GM12878 (cell line): ENCODE measurements around the gene HSBP1L1. TPM values are rescaled to one million over a fixed set of nuclear protein-coding genes. Genes with fewer than 3 reads are reported as not detected.

Experiments
- ATAC-seq: fragments of 200-7000 bp; cut with Tn5 transposase; 3 replicates; pipeline ENCODE4 v1.9.1; 2020; ENCODE audit warnings: mild to moderate bottlenecking, moderate library complexity
- BruUV-seq: library from RNA; stranded (reverse); fragments of 400-500 nt; replicated peaks from 2 replicates; lab custom pipeline; 2021; lab: Mats Ljungman, UMichigan
- CTCF ChIA-PET: fragments of 300-600 bp; sonication (Branson Sonifier 250); formaldehyde crosslinking; extraction: SDS; loops from one replicate; lab custom pipeline; 2021; ENCODE audit warnings: inconsistent platforms; lab: Yijun Ruan, JAX
- POLR2A ChIA-PET: fragments of 350-600 bp; formaldehyde crosslinking; extraction: SDS; loops from one replicate; lab custom pipeline; 2021; ENCODE audit warnings: inconsistent platforms; lab: Charles Lee
- RAD21 ChIA-PET: fragments of 300-600 bp; sonication (Branson Sonifier 250); formaldehyde crosslinking; loops from one replicate; lab custom pipeline; 2023; ENCODE audit warnings: antibody characterized with exemption; ENCODE audit not compliant: unreplicated experiment; lab: Charles Lee
- SMC1A ChIA-PET: fragments of 300-600 bp; sonication (Branson Sonifier 250); formaldehyde crosslinking; loops from one replicate; lab custom pipeline; 2023; ENCODE audit not compliant: unreplicated experiment, uncharacterized antibody; lab: Charles Lee
- DNase-seq: peaks from one replicate; pipeline ENCODE4 v3.0.0-alpha.2; 2011; ENCODE audit warnings: low read depth, low spot score
- FAIRE-seq: peaks from 3 replicates; lab custom pipeline; 2011; peaks lifted over from hg19 to GRCh38; lab: Jason Lieb, UNC
- H2AFZ ChIP-seq: 2 replicates; pipeline ENCODE4 v1.6.0; 2011; ENCODE audit warnings: low read depth, low read length, control low read depth; ENCODE audit not compliant: control insufficient read depth
- H3K27ac ChIP-seq: 2 replicates; pipeline ENCODE4 v1.5.1; 2011; ENCODE audit warnings: control low read depth; ENCODE audit not compliant: control insufficient read depth, insufficient read depth
- H3K27me3 ChIP-seq, 2 experiments: replicated peaks in 1 of 2; 2 replicates each; pipeline versions ENCODE4 v1.6.0 to v1.6.1; 2011; ENCODE audit warnings: low read length in 1 of 2; ENCODE audit not compliant: control insufficient read depth in 2 of 2, insufficient read depth in 2 of 2
- H3K36me3 ChIP-seq, 2 experiments: 2 replicates each; pipeline ENCODE4 v1.5.1; 2011; ENCODE audit warnings: low read length in 1 of 2; ENCODE audit not compliant: control insufficient read depth in 2 of 2, insufficient read depth in 2 of 2
- H3K4me1 ChIP-seq: 2 replicates; pipeline ENCODE4 v1.6.1; 2011; ENCODE audit warnings: mild to moderate bottlenecking, low read length, moderate library complexity, mixed read lengths; ENCODE audit not compliant: control insufficient read depth, insufficient read depth
- H3K4me2 ChIP-seq: 2 replicates; pipeline ENCODE4 v1.6.0; 2011; ENCODE audit warnings: control low read depth; ENCODE audit not compliant: control insufficient read depth, insufficient read depth
- H3K4me3 ChIP-seq: fragments of 200-600 bp; sonication (generic); 2 replicates; pipeline ENCODE4 v1.5.1; 2016
- H3K79me2 ChIP-seq: 2 replicates; pipeline ENCODE4 v1.6.0; 2011; ENCODE audit warnings: low read length; ENCODE audit not compliant: control insufficient read depth, insufficient read depth
- H3K9ac ChIP-seq: 2 replicates; pipeline ENCODE4 v1.8.0; 2011; ENCODE audit warnings: low read length, control low read depth, mixed read lengths; ENCODE audit not compliant: control insufficient read depth, insufficient read depth
- H3K9me3 ChIP-seq: replicated peaks from 3 replicates; pipeline ENCODE4 v1.5.1; 2011; ENCODE audit warnings: mild to moderate bottlenecking, low read length; ENCODE audit not compliant: control insufficient read depth, insufficient read depth
- H4K20me1 ChIP-seq: 2 replicates; pipeline ENCODE4 v1.6.0; 2011; ENCODE audit not compliant: control insufficient read depth, insufficient read depth
- BACH1 ChIP-seq: fragments of 450-650 bp; IDR thresholded peaks from 2 replicates; pipeline ENCODE4 v1.6.1; 2017; ENCODE audit warnings: mild to moderate bottlenecking, borderline replicate concordance
- CBX3 ChIP-seq: fragments of 200-600 bp; sonication (generic); IDR thresholded peaks from 2 replicates; pipeline ENCODE4 v1.6.1; 2016; ENCODE audit warnings: low read depth, borderline replicate concordance
- CREM ChIP-seq: IDR thresholded peaks from 2 replicates; pipeline ENCODE4 v1.6.1; 2014; ENCODE audit warnings: antibody characterized with exemption, low read depth
- IRF4 ChIP-seq: IDR thresholded peaks from 2 replicates; pipeline ENCODE4 v1.6.1; 2011; ENCODE audit warnings: low read depth, low read length
- NFXL1 ChIP-seq: fragments of 450-650 bp; IDR thresholded peaks from 2 replicates; pipeline ENCODE4 v1.6.1; 2017; ENCODE audit warnings: antibody characterized with exemption, mild to moderate bottlenecking, borderline replicate concordance
- NFYA ChIP-seq: IDR thresholded peaks from 2 replicates; pipeline ENCODE4 v1.6.1; 2011; ENCODE audit warnings: low read depth, mild to moderate bottlenecking, low read length, improper control_type of control experiment, borderline replicate concordance
- NR2C1 ChIP-seq: fragments of 450-650 bp; IDR thresholded peaks from 2 replicates; pipeline ENCODE4 v1.6.1; 2017; ENCODE audit warnings: antibody characterized with exemption, mild to moderate bottlenecking, moderate library complexity
- POU2F2 ChIP-seq: IDR thresholded peaks from 3 replicates; pipeline ENCODE4 v1.6.1; 2011; ENCODE audit warnings: low read depth, mild to moderate bottlenecking, low read length, borderline replicate concordance
- RB1 ChIP-seq: fragments of 450-650 bp; formaldehyde crosslinking; IDR thresholded peaks from 2 replicates; pipeline ENCODE4 v1.6.1; 2017; ENCODE audit warnings: mild to moderate bottlenecking, borderline replicate concordance
- TAF1 ChIP-seq: IDR thresholded peaks from 2 replicates; pipeline ENCODE4 v1.6.1; 2011; ENCODE audit warnings: mild to moderate bottlenecking, low read depth, low read length, borderline replicate concordance
- TARDBP ChIP-seq: IDR thresholded peaks from 2 replicates; pipeline ENCODE4 v1.6.1; 2016; ENCODE audit warnings: borderline replicate concordance
- TBL1XR1 ChIP-seq: IDR thresholded peaks from 2 replicates; pipeline ENCODE4 v1.6.1; 2012; ENCODE audit warnings: low read depth, low read length, improper control_type of control experiment
- TCF12 ChIP-seq: IDR thresholded peaks from 2 replicates; pipeline ENCODE4 v1.6.1; 2011; ENCODE audit warnings: low read depth, mild to moderate bottlenecking, low read length
- WGBS: methylation state at CpG from one replicate; pipeline ENCODE4 v1.1.6; 2016; ENCODE audit warnings: low lambda C conversion rate; ENCODE audit not compliant: insufficient replicate concordance, insufficient coverage; ENCODE audit errors: missing lambda C conversion rate; 5-methylcytosine and 5-hydroxymethylcytosine counted together
- in situ Hi-C: fragments of 300-500 bp; cut with MboI; formaldehyde crosslinking; loops from 9 replicates; pipeline ENCODE4 v1.14.3; 2018; ENCODE audit warnings: mixed read lengths
- intact Hi-C: fragments of 100-400 bp; cut with micrococcal nuclease; formaldehyde crosslinking; loops from one replicate; pipeline ENCODE4 v1.14.2; 2022; ENCODE audit not compliant: unreplicated experiment
- polyA plus RNA-seq, 11 experiments: library from polyadenylated mRNA; depleted of rRNA in 4 of 11; unstranded in 6 of 11; stranded (reverse) in 5 of 11; fragments of >200 nt; fragmentation: Nextera tagmentation in 4 of 11; fragmentation: Illumina TruSeq in 1 of 11; extraction: Ambion mirVana in 4 of 11; extraction: Trizol in 1 of 11; gene quantifications; 1 replicate in 1 of 11; 2 replicates in 10 of 11; pipeline versions ENCODE4 v1.2.1 to v1.2.3, GENCODE V29; 2011 to 2016; ENCODE audit warnings: inconsistent platforms in 2 of 11, missing spikeins in 2 of 11, low read depth in 1 of 11
- total RNA-seq, 4 experiments: library from RNA; depleted of rRNA in 3 of 4; stranded (reverse); fragments of >200 nt in 3 of 4; fragmentation: Illumina TruSeq in 1 of 4; extraction: Trizol in 1 of 4; gene quantifications; 2 replicates each; pipeline versions ENCODE4 v1.2.1 to v1.2.3, GENCODE V29; 2013 to 2021
- TF ChIP-seq, protein P1 (sequence below): IDR thresholded peaks from 2 replicates; pipeline ENCODE4 v1.6.1; 2011; ENCODE audit warnings: borderline replicate concordance, low read depth, mild to moderate bottlenecking, moderate library complexity, low read length; ENCODE audit not compliant: insufficient read depth, poor library complexity, severe bottlenecking
- TF ChIP-seq, protein P2 (sequence below): fragments of 450-650 bp; IDR thresholded peaks from 2 replicates; pipeline ENCODE4 v1.6.1; 2014; ENCODE audit warnings: mild to moderate bottlenecking
- TF ChIP-seq, protein P3 (sequence below): IDR thresholded peaks from 2 replicates; pipeline ENCODE4 v1.6.1; 2012; ENCODE audit warnings: mild to moderate bottlenecking, low read depth, low read length

The HSBP1L1 gene
- total and polyA plus RNA-seq, 10 of the 15 experiments (the other 5 are each of a cell fraction or from before 2014, with no cell fraction given), result 0.97 to 14.0 (median 6.9) TPM; not detected in 1

DNA sequence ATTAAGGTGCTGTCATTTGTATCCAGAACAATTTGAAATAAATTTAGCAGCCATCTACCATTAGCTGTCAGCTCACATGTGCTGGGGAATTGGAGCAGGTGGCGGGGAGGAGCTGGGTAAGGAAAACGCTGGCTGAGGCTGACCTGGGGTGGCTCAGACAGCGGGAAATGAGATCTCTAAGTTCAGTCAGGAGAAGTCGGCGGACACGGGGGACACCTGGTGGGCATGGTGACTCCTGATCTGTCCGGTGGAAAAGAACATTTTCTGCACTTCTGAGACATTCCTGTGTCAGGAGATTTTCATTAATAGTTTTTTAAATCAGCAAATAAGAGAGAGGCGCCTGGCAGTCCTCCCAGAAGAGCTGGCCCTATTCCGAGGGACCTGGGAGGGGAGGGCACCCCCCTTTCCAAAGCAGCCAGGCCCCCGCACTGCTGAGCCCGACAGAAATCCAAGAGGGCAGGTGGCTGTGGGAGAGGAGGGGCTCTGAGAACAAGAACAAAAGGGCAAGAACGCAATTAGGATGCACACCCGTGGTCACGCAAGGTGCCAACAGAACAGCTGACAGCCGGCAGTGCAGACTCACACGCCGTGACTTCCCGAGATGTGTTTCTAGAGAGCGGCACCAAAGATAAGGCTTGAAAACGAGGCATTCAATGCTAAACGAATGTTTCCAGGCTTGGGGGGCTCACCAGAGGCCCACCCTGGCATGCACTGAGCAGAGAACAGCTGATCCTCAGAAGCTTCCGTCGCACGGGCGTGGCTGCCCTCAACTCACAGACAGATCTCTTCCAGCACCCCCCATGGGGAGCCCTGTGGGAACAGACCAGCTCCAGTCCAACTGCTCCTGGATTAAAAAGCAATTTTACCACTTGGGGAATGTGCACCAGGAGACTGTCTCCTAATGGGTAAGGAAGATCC is 39.4 kb upstream of the HSBP1L1 start (continued):
- TF ChIP-seq, protein P1, sequence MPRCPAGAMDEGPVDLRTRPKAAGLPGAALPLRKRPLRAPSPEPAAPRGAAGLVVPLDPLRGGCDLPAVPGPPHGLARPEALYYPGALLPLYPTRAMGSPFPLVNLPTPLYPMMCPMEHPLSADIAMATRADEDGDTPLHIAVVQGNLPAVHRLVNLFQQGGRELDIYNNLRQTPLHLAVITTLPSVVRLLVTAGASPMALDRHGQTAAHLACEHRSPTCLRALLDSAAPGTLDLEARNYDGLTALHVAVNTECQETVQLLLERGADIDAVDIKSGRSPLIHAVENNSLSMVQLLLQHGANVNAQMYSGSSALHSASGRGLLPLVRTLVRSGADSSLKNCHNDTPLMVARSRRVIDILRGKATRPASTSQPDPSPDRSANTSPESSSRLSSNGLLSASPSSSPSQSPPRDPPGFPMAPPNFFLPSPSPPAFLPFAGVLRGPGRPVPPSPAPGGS, result no peak

DNA sequence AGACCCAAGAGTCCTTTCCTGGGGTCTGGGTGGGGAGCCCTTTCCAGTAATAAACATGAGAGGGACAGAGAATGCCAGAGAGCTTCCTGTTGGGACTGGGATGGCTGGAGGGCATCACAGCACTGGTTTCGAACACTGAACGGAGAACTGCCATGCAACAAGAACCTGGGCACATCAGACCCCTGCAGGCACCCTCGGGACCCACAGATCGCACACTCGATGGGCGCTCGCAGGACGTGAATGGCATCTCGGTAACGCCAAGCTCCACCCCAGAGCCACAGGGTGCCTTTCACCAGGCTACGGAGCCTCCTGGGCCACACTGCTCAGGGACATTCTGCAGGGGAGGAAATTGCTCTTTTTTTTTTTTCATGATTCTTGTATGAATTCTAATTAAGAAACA is 38.1 kb upstream of the HSBP1L1 start:
- peaks cover 3% of the 10 kb centered on the region for H3K79me2 ChIP-seq
- ChIA-PET SMC1A (no interaction called here), POLR2A (no interaction called here), CTCF (no interaction called here), RAD21 (no interaction called here)
- no peak for DNase-seq
- no peaks in the 10 kb centered on the region for H3K4me1 ChIP-seq
- no peaks in the 10 kb centered on the region for H3K27me3 ChIP-seq
- H4K20me1 ChIP-seq, result no peaks in the 10 kb centered on the region
- no peak overlapping the region for H2AFZ ChIP-seq
- intact Hi-C loops (no loop called here), in situ Hi-C loops (no loop called here)
- no peak for FAIRE-seq
- H3K9me3 ChIP-seq, result peaks cover 24% of the 10 kb centered on the region
- H3K4me2 ChIP-seq, result no peak overlapping the region
- no peak overlapping the region for H3K4me3 ChIP-seq
- no peak for ATAC-seq
- WGBS, result 93% methylated on average over 11 of the region's 11 CpGs
- peaks cover 7 to 12% of the 10 kb centered on the region in 2 experiments for H3K36me3 ChIP-seq
- no peak overlapping the region for H3K27ac ChIP-seq
- no peak overlapping the region for H3K9ac ChIP-seq
- TF ChIP-seq CBX3 (no peak), TARDBP (no peak), BACH1 (no peak), NR2C1 (no peak), POU2F2 (no peak), NFXL1 (no peak), TBL1XR1 (no peak), CREM (no peak), TAF1 (no peak), TCF12 (no peak), IRF4 (no peak), NFYA (no peak), RB1 (no peak)
- TF ChIP-seq, protein P2, sequence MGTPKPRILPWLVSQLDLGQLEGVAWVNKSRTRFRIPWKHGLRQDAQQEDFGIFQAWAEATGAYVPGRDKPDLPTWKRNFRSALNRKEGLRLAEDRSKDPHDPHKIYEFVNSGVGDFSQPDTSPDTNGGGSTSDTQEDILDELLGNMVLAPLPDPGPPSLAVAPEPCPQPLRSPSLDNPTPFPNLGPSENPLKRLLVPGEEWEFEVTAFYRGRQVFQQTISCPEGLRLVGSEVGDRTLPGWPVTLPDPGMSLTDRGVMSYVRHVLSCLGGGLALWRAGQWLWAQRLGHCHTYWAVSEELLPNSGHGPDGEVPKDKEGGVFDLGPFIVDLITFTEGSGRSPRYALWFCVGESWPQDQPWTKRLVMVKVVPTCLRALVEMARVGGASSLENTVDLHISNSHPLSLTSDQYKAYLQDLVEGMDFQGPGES, result no peak
- TF ChIP-seq, protein P3, sequence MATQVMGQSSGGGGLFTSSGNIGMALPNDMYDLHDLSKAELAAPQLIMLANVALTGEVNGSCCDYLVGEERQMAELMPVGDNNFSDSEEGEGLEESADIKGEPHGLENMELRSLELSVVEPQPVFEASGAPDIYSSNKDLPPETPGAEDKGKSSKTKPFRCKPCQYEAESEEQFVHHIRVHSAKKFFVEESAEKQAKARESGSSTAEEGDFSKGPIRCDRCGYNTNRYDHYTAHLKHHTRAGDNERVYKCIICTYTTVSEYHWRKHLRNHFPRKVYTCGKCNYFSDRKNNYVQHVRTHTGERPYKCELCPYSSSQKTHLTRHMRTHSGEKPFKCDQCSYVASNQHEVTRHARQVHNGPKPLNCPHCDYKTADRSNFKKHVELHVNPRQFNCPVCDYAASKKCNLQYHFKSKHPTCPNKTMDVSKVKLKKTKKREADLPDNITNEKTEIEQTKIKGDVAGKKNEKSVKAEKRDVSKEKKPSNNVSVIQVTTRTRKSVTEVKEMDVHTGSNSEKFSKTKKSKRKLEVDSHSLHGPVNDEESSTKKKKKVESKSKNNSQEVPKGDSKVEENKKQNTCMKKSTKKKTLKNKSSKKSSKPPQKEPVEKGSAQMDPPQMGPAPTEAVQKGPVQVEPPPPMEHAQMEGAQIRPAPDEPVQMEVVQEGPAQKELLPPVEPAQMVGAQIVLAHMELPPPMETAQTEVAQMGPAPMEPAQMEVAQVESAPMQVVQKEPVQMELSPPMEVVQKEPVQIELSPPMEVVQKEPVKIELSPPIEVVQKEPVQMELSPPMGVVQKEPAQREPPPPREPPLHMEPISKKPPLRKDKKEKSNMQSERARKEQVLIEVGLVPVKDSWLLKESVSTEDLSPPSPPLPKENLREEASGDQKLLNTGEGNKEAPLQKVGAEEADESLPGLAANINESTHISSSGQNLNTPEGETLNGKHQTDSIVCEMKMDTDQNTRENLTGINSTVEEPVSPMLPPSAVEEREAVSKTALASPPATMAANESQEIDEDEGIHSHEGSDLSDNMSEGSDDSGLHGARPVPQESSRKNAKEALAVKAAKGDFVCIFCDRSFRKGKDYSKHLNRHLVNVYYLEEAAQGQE, result no peak
- BruUV-seq, result no TSS peak
